Brain microvascular endothelial cell (primary cell): ENCODE measurements around the gene SLC1A7.

Source experiments
- DNase-seq: peaks from one replicate; pipeline ENCODE4 v3.0.0-alpha.2; 2020
- H3K27ac ChIP-seq: fragments of 250-450 bp; sonication (Bioruptor Pico); 2 replicates; pipeline ENCODE4 v1.5.1; 2020; ENCODE audit warnings: mild to moderate bottlenecking, moderate library complexity
- H3K27me3 ChIP-seq: fragments of 250-450 bp; sonication (Bioruptor Pico); replicated peaks from 2 replicates; pipeline ENCODE4 v1.5.1; 2020; ENCODE audit warnings: mild to moderate bottlenecking
- H3K36me3 ChIP-seq: fragments of 250-450 bp; sonication (Bioruptor Pico); replicated peaks from 2 replicates; pipeline ENCODE4 v1.5.1; 2020; ENCODE audit warnings: mild to moderate bottlenecking
- H3K4me3 ChIP-seq: 2 replicates; pipeline ENCODE4 v1.5.1; 2011; ENCODE audit warnings: low read depth, mild to moderate bottlenecking, control low read depth, low read length, moderate library complexity
- in situ Hi-C: cut with HindIII; loops from 2 replicates; pipeline ENCODE4 v1.10.0; 2017; ENCODE audit warnings: low sequenced_read_pairs, low pct_ligation_motif_present
- TF ChIP-seq, protein P1 (sequence below): IDR thresholded peaks from 2 replicates; pipeline ENCODE4 v1.5.1; 2011; ENCODE audit warnings: low read depth, mild to moderate bottlenecking, moderate library complexity, low read length, control low read depth, inconsistent platforms; ENCODE audit errors: missing control alignments

Gene SLC1A7

DNA sequence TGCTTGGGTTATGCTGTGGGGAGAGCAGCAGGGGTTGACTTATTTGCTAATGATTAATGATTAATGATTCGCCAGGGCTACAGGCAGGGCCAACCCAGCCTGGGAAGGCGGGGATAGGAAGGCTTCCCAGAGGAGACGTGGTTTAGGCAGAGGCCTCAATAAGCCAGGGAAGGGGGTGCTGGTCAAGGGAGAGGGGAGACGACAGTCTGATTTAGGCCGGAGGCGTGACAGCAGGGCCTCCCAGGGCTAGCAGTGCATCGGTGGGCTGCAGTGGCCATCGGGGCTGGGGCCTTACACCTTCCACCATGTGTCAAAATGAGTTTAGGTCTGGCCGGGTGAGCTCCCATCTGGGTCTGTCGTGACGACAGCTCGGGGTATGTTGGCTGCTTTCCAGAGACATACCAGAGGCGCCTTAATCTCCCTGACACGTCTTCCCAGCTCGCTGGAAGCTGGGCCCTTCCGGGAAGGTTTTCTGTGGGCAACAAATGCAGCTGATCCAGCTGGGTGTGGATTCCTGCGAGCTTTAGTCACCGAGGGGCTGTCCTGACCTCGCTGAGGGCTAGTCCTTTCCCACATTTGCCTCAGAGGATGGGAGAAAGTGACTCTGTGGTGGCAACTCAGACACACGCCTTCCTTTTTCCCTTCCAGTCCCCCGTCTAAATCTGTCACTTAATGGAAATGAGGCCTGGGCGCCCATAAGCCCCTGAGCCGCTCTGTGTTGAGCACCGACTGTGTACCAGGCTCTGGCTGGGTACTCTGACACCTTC is 3.7 kb upstream of the SLC1A7 start:
- Histone ChIP-seq H3K27me3 (no peaks in the 10 kb centered on the region), H3K4me3 (peak overlapping the region; percentile 17), H3K27ac (peak overlapping the region; percentile 95), H3K36me3 (no peaks in the 10 kb centered on the region)
- TF ChIP-seq, protein P1, sequence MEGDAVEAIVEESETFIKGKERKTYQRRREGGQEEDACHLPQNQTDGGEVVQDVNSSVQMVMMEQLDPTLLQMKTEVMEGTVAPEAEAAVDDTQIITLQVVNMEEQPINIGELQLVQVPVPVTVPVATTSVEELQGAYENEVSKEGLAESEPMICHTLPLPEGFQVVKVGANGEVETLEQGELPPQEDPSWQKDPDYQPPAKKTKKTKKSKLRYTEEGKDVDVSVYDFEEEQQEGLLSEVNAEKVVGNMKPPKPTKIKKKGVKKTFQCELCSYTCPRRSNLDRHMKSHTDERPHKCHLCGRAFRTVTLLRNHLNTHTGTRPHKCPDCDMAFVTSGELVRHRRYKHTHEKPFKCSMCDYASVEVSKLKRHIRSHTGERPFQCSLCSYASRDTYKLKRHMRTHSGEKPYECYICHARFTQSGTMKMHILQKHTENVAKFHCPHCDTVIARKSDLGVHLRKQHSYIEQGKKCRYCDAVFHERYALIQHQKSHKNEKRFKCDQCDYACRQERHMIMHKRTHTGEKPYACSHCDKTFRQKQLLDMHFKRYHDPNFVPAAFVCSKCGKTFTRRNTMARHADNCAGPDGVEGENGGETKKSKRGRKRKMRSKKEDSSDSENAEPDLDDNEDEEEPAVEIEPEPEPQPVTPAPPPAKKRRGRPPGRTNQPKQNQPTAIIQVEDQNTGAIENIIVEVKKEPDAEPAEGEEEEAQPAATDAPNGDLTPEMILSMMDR = no peak
- in situ Hi-C loops = no loop called here
- peak; percentile 99 for DNase-seq

DNA sequence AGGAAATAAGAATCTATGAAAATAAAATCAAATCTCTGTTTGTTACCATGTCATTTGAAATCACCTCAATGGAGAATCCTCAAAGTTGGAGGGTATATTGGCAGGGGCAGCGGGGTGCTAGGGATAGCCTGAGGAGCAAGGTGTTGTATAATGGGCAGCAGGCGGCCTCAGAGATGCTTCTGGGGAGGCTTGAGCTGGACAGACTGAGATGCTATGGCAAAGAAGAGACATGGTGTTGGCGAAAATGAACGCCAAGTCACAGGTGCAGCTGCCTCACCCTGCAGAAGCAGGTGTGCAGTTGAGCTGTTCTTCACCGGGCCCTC is 3.1 kb upstream of the SLC1A7 start:
- H3K36me3 ChIP-seq = no peaks in the 10 kb centered on the region
- in situ Hi-C loops = no loop called here
- TF ChIP-seq, protein P1 = no peak
- H3K27ac ChIP-seq = peak overlapping the region; percentile 95
- DNase-seq = no peak
- H3K27me3 ChIP-seq = no peaks in the 10 kb centered on the region
- H3K4me3 ChIP-seq = no peak overlapping the region

DNA sequence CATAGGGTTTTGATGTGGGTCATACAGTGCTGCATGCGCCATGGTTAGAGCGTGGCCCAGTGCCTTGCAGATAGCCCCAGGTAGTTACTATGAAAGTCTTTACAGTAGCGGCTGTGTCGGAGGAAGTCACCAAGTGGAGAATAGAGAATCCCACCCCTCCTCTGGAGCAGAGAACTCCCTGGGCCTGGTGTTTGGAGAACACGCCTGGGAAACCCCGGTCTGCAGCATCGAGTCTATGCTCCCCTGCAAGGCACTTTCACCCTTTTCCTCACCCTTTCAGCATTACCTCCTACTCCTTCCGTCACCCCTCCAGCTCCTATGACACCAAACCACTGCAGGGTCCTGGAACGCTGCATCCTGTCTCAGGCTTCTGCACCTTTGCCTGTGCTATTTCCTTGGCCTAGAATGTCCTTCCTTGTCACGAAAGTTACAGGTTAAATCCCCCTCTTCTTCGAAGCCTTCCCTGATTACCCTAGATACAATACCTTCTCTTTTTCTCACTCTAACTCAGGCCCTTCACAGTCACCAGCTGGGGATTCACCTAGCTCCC is 2.7 kb upstream of the SLC1A7 start:
- in situ Hi-C loops = no loop called here
- DNase-seq = no peak
- Histone ChIP-seq H3K36me3 (no peaks in the 10 kb centered on the region), H3K4me3 (no peak overlapping the region), H3K27me3 (no peaks in the 10 kb centered on the region), H3K27ac (peak overlapping the region; percentile 95)
- TF ChIP-seq, protein P1 = no peak

DNA sequence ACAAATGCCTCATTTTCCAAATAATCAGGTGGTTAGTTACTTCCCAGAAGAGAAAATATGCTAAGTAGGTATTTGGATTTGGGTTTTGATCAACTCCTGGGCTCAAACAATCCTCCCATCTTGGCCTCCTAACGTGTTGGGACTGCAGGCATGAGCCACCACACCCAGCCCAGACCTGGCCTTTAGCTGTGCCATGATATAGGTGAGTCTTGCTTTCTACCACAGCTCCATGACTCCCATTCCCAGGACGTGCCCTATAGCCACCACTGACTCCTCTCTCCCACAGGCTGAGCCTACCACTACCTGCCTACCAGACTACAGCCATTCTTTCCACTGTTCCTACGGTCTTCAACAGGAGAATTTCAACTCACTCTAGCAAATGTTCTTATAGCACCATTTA is 1.8 kb upstream of the SLC1A7 start:
- in situ Hi-C loops = no loop called here
- TF ChIP-seq, protein P1 = no peak
- no peak for DNase-seq
- no peaks in the 10 kb centered on the region for H3K27me3 ChIP-seq
- H3K27ac ChIP-seq = no peak overlapping the region
- H3K36me3 ChIP-seq = no peaks in the 10 kb centered on the region
- no peak overlapping the region for H3K4me3 ChIP-seq

DNA sequence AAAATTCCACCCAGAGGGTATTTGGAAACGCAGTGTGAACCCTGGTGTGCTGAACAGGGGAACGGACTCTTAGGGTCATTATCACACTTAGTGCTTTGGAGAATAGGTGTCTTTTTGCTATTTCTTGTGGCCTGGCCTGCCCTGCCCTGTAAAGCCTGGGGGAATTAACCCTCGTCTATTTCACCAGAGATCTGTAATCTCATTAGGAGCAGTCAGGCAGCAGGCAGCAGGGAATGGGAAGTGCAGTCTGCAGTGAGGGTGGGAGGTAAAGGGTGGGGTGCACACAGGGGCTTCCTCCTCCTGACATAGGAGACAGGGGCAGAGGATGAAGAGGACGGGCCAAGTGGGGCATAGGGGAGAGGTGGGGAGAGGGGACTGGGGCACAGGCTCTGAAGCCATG is 1.1 kb upstream of the SLC1A7 start:
- in situ Hi-C loops = no loop called here
- Histone ChIP-seq H3K27me3 (no peaks in the 10 kb centered on the region), H3K4me3 (no peak overlapping the region), H3K27ac (no peak overlapping the region), H3K36me3 (no peaks in the 10 kb centered on the region)
- no peak for DNase-seq
- TF ChIP-seq, protein P1 = no peak
